OCI-LY7 (cell line): ENCODE measurements around the gene ZNF516.

Experiments used
- CTCF ChIP-seq: fragments of 200-600 bp; sonication (generic); conservative IDR thresholded peaks from 2 replicates; pipeline ENCODE4 v1.5.1; 2014; ENCODE audit warnings: mild to moderate bottlenecking, antibody characterized with exemption, low read length, moderate library complexity, mixed read lengths
- EZH2phosphoT487 ChIP-seq: fragments of 200-600 bp; sonication (generic); IDR thresholded peaks from 2 replicates; pipeline ENCODE4 v1.6.1; 2018; ENCODE audit warnings: low read depth, borderline replicate concordance, mild to moderate bottlenecking, mixed run types, antibody characterized with exemption, low read length, moderate library complexity, mixed read lengths

- TF ChIP-seq CTCF = no peak
- TF ChIP-seq EZH2phosphoT487 = no peak
Measured at GRCh38 chr18:76488190-76488589, 6.9 kb downstream of the ZNF516 start.
